SK-N-SH treated with all-trans-retinoic acid at 6 μM for 48 hours (cell line): ENCODE data around the gene CPLX1.

Experiments used
- ATAC-seq: fragments of 200-7000 bp; cut with Tn5 transposase; 3 replicates; pipeline ENCODE4 v1.9.1; 2020; ENCODE audit warnings: mild to moderate bottlenecking, moderate library complexity
- ARNTL ChIP-seq: fragments of 450-650 bp; formaldehyde crosslinking; IDR thresholded peaks from 2 replicates; pipeline ENCODE4 v1.5.0; 2020; ENCODE audit warnings: low read depth, mild to moderate bottlenecking, moderate library complexity, borderline replicate concordance
- BACH2 ChIP-seq: fragments of 250-450 bp; sonication (Bioruptor Pico); IDR thresholded peaks from 2 replicates; pipeline ENCODE4 v1.9.0; 2021; ENCODE audit warnings: mild to moderate bottlenecking, borderline replicate concordance
- CSDC2 ChIP-seq: fragments of 250-450 bp; sonication (Bioruptor Pico); IDR thresholded peaks from 2 replicates; pipeline ENCODE4 v1.5.0; 2020; ENCODE audit warnings: mild to moderate bottlenecking, moderate library complexity
- ESRRG ChIP-seq: fragments of 250-450 bp; sonication (Bioruptor Pico); IDR thresholded peaks from 2 replicates; pipeline ENCODE4 v1.6.1; 2021; ENCODE audit warnings: mild to moderate bottlenecking
- GLIS3 ChIP-seq: fragments of 250-450 bp; sonication (Bioruptor Pico); IDR thresholded peaks from 2 replicates; pipeline ENCODE4 v1.5.0; 2020; ENCODE audit warnings: mild to moderate bottlenecking, moderate library complexity
- ISL1 ChIP-seq: fragments of 250-450 bp; sonication (Bioruptor Pico); IDR thresholded peaks from 2 replicates; pipeline ENCODE4 v2.1.2; 2022; ENCODE audit warnings: mild to moderate bottlenecking, moderate library complexity
- OSR1 ChIP-seq: fragments of 250-450 bp; sonication (Bioruptor Pico); IDR thresholded peaks from 2 replicates; pipeline ENCODE4 v1.8.0; 2022; ENCODE audit warnings: moderate library complexity, mild to moderate bottlenecking, inconsistent platforms
- PATZ1 ChIP-seq: fragments of 250-450 bp; sonication (Bioruptor Pico); IDR thresholded peaks from 2 replicates; pipeline ENCODE4 v1.8.0; 2020; ENCODE audit warnings: mild to moderate bottlenecking, moderate library complexity, borderline replicate concordance
- POU6F1 ChIP-seq: fragments of 250-450 bp; sonication (Bioruptor Pico); IDR thresholded peaks from 2 replicates; pipeline ENCODE4 v1.8.0; 2021; ENCODE audit warnings: low read depth, mild to moderate bottlenecking, moderate library complexity, borderline replicate concordance
- SNAI2 ChIP-seq: fragments of 250-450 bp; sonication (Bioruptor Pico); IDR thresholded peaks from 2 replicates; pipeline ENCODE4 v1.5.0; 2020; ENCODE audit warnings: mild to moderate bottlenecking, moderate library complexity
- TCF4 ChIP-seq: fragments of 250-450 bp; sonication (Bioruptor Pico); IDR thresholded peaks from 2 replicates; pipeline ENCODE4 v1.8.0; 2021; ENCODE audit warnings: mild to moderate bottlenecking, moderate library complexity, borderline replicate concordance
- TOX ChIP-seq: fragments of 250-450 bp; sonication (Bioruptor Pico); IDR thresholded peaks from 2 replicates; pipeline ENCODE4 v1.8.0; 2021; ENCODE audit warnings: mild to moderate bottlenecking, moderate library complexity, borderline replicate concordance
- ZC3H10 ChIP-seq: fragments of 250-450 bp; sonication (Bioruptor Pico); IDR thresholded peaks from 2 replicates; pipeline ENCODE4 v1.5.1; 2021; ENCODE audit warnings: mild to moderate bottlenecking, moderate library complexity
- ZFP3 ChIP-seq: fragments of 250-450 bp; sonication (Bioruptor Pico); IDR thresholded peaks from 2 replicates; pipeline ENCODE4 v1.5.0; 2020; ENCODE audit warnings: mild to moderate bottlenecking, moderate library complexity
- ZFP30 ChIP-seq: fragments of 450-650 bp; formaldehyde crosslinking; IDR thresholded peaks from 2 replicates; pipeline ENCODE4 v1.5.0; 2022; ENCODE audit warnings: mild to moderate bottlenecking, moderate library complexity
- ZNF565 ChIP-seq: fragments of 450-650 bp; formaldehyde crosslinking; conservative IDR thresholded peaks from 2 replicates; pipeline ENCODE4 v1.5.0; 2020; ENCODE audit warnings: low read depth, mild to moderate bottlenecking, moderate library complexity
- ZNF70 ChIP-seq: fragments of 450-650 bp; formaldehyde crosslinking; IDR thresholded peaks from 2 replicates; pipeline ENCODE4 v1.5.0; 2020; ENCODE audit warnings: mild to moderate bottlenecking, moderate library complexity
- ZNF8 ChIP-seq: fragments of 450-650 bp; formaldehyde crosslinking; IDR thresholded peaks from 2 replicates; pipeline ENCODE4 v1.5.0; 2020; ENCODE audit warnings: mild to moderate bottlenecking, moderate library complexity
- TF ChIP-seq, protein P1 (sequence below): fragments of 250-450 bp; sonication (Bioruptor Pico); IDR thresholded peaks from 2 replicates; pipeline ENCODE4 v1.5.1; 2020; ENCODE audit warnings: low read depth, mild to moderate bottlenecking, moderate library complexity
- TF ChIP-seq, protein P2 (sequence below): fragments of 250-450 bp; sonication (Bioruptor Pico); IDR thresholded peaks from 2 replicates; pipeline ENCODE4 v1.5.1; 2021; ENCODE audit warnings: mild to moderate bottlenecking, moderate library complexity

The CPLX1 gene

GRCh38 chr4:795726-796119 lies 30.2 kb downstream of the CPLX1 start:
- no peak for ATAC-seq
- TF ChIP-seq TCF4 (CRISPR knock-in tag): no peak
- TF ChIP-seq OSR1 (CRISPR knock-in tag): no peak
- TF ChIP-seq, all 23 proteins: peak for 0

GRCh38 chr4:794900-795725 lies 30.8 kb downstream of the CPLX1 start:
- no peak for ATAC-seq
- TF ChIP-seq SNAI2 (CRISPR knock-in tag) (no peak), ZNF70 (no peak), ZFP30 (CRISPR knock-in tag) (no peak), ZNF565 (CRISPR knock-in tag) (no peak), POU6F1 (CRISPR knock-in tag) (no peak), OSR1 (CRISPR knock-in tag) (no peak), GLIS3 (no peak), CSDC2 (CRISPR knock-in tag) (no peak), ZC3H10 (no peak), TOX (CRISPR knock-in tag) (no peak), ARNTL (CRISPR knock-in tag) (no peak), ZFP3 (CRISPR knock-in tag) (no peak), BACH2 (CRISPR knock-in tag) (no peak)
- TF ChIP-seq, protein P1, sequence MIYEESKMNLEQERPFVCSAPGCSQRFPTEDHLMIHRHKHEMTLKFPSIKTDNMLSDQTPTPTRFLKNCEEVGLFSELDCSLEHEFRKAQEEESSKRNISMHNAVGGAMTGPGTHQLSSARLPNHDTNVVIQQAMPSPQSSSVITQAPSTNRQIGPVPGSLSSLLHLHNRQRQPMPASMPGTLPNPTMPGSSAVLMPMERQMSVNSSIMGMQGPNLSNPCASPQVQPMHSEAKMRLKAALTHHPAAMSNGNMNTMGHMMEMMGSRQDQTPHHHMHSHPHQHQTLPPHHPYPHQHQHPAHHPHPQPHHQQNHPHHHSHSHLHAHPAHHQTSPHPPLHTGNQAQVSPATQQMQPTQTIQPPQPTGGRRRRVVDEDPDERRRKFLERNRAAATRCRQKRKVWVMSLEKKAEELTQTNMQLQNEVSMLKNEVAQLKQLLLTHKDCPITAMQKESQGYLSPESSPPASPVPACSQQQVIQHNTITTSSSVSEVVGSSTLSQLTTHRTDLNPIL (CRISPR knock-in tag): no peak
- TF ChIP-seq, protein P2, sequence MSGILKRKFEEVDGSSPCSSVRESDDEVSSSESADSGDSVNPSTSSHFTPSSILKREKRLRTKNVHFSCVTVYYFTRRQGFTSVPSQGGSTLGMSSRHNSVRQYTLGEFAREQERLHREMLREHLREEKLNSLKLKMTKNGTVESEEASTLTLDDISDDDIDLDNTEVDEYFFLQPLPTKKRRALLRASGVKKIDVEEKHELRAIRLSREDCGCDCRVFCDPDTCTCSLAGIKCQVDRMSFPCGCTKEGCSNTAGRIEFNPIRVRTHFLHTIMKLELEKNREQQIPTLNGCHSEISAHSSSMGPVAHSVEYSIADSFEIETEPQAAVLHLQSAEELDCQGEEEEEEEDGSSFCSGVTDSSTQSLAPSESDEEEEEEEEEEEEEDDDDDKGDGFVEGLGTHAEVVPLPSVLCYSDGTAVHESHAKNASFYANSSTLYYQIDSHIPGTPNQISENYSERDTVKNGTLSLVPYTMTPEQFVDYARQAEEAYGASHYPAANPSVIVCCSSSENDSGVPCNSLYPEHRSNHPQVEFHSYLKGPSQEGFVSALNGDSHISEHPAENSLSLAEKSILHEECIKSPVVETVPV (CRISPR knock-in tag): no peak

GRCh38 chr4:793941-794621 lies 31.8 kb downstream of the CPLX1 start:
- ATAC-seq: no peak
- TF ChIP-seq SNAI2 (CRISPR knock-in tag) (no peak), PATZ1 (CRISPR knock-in tag) (no peak), POU6F1 (CRISPR knock-in tag) (no peak), BACH2 (CRISPR knock-in tag) (no peak), GLIS3 (no peak), ZNF8 (CRISPR knock-in tag) (no peak), ZFP30 (CRISPR knock-in tag) (no peak), TOX (CRISPR knock-in tag) (no peak), ESRRG (no peak), ZNF565 (CRISPR knock-in tag) (no peak), OSR1 (CRISPR knock-in tag) (no peak), CSDC2 (CRISPR knock-in tag) (no peak), ARNTL (CRISPR knock-in tag) (no peak), ISL1 (CRISPR knock-in tag) (no peak), ZC3H10 (no peak)
- TF ChIP-seq, protein P2 (CRISPR knock-in tag): no peak
- TF ChIP-seq, all 23 proteins: peak for 0
